Stimulated activated CD4-positive, alpha-beta T cell treated with anti-CD3 and anti-CD28 coated beads, Interleukin-1b, Interleukin-23, amount 100 ng/mL, for 48 hours (primary cell): ENCODE results near the gene CPEB2.

Experiments used
- DNase-seq: peaks from one replicate; pipeline ENCODE4 v3.0.0-alpha.2; 2020

CPEB2 gene

GRCh38 chr4:15011166-15011565 is 8.9 kb downstream of the CPEB2 start:
- DNase-seq = no peak

- DNase-seq = no peak
Measured at GRCh38 chr4:15012017-15012788, 9.9 kb downstream of the CPEB2 start.

DNA sequence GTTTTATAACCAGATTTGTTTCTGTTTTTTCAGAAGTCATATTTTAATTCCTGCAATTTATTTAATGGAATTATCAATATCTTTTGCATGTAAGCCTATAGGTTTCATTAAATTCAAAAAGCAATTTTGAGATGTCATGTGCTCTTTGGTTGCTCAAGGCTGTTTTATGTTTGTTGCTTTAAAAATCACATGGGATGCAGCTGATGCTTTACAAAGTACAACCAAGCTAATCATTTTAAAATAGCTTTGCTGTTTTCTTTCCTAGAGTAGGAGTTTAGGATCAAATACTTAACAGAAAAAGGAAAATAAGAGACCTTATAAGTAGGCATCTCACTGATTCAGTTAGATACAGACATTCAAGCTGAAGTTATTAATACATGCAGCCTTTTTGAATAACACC is 11.3 kb downstream of the CPEB2 start:
- DNase-seq = no peak

DNA sequence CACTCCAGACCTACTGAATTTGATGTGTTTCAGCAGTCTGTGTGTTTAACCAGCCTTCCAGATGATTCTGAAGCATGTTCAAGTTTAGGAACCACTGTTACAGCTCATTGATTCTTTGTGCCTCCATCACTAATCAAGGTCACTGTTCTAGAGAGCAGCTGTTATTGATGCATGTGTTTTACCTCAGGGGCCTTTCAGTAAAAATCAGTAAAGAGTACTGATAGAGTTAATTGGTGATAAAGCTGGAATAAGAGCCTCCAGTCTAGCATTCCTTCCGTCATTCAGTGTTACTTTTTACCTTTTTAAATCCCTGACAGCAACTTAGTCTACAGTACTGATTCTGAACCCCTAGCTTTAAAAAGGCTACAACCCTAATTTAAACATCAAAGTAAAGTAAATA is 12.9 kb downstream of the CPEB2 start:
- DNase-seq = no peak

- DNase-seq = no peak
Measured at GRCh38 chr4:15018361-15018760, 16.1 kb downstream of the CPEB2 start.

DNA sequence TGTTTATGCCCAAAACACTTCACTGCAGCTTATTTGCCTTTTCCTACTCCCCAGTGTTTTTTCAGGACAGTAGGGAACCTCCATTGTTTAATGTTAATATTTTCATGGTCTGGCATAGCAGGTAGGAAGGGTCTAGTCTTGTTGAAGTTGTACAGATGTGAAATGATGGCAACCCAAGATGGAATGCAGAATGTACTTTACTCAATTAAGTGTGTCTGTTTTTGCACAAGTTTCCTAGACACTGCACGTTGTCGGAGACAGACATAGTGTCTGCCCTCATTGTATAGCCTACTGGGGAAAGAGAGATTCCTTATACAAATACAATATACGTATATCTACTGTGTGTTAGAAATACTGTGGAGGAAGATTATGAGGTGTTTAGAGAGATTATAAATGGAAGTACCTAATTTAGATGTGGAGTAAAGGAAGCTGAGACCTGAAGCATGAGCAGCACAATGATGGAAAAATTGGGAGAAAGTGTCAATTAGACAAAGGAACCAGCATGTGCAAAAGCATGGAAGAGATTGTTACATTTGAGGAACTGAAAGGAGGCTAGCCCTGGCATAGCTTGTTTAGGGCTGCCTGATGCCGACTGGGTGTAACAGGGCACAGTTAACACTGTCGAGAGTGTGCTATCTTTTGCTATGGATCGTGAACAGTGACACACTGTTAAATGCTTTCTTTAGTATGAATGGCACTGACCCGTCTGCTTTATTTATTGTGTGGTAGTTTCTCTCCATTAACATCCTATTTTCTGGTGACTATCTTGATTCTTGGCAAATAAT is 18.4 kb downstream of the CPEB2 start:
- no peak for DNase-seq

- no peak for DNase-seq
Measured at GRCh38 chr4:15021311-15021710, 19.0 kb downstream of the CPEB2 start.

- no peak for DNase-seq
Measured at GRCh38 chr4:15021946-15022345, 19.7 kb downstream of the CPEB2 start.

GRCh38 chr4:15024386-15024785 is 22.1 kb downstream of the CPEB2 start:
- DNase-seq = no peak

- DNase-seq = no peak
Measured at GRCh38 chr4:15025693-15026092, 23.4 kb downstream of the CPEB2 start.

DNA sequence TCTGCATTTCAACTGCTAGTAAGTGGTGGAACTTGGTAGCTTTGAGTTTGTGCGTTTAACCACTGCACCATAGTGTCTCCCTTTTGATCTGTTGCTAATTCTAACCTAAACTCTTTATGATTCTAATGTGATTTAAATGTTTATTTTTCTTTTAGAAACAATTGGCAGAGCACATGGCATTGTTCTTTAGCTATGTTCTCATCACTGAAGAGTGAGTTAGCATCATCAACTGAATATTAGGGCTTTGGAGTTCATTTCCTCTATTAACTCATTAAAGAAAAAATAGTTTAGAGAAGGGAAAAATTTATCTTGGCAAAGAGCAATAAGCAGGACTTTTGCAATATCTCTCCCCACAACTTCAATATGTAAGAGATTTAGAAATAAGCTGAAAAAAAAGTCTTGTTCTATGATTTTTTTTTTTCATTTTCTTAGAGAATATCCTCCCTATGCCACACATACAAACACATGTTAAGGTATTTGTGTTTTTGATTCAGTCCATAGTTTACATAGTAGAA is 25.7 kb downstream of the CPEB2 start:
- DNase-seq = no peak

GRCh38 chr4:15031197-15031596 is 28.9 kb downstream of the CPEB2 start:
- DNase-seq = no peak

GRCh38 chr4:15031993-15032675 is 29.9 kb downstream of the CPEB2 start:
- DNase-seq = no peak

- no peak for DNase-seq
Measured at GRCh38 chr4:15034071-15034764, 31.9 kb downstream of the CPEB2 start.

- DNase-seq = no peak
Measured at GRCh38 chr4:15035159-15035558, 32.9 kb downstream of the CPEB2 start.

GRCh38 chr4:15037923-15038541 is 35.8 kb downstream of the CPEB2 start:
- DNase-seq = no peak

- DNase-seq = no peak
Measured at GRCh38 chr4:15040916-15041463, 38.7 kb downstream of the CPEB2 start.

DNA sequence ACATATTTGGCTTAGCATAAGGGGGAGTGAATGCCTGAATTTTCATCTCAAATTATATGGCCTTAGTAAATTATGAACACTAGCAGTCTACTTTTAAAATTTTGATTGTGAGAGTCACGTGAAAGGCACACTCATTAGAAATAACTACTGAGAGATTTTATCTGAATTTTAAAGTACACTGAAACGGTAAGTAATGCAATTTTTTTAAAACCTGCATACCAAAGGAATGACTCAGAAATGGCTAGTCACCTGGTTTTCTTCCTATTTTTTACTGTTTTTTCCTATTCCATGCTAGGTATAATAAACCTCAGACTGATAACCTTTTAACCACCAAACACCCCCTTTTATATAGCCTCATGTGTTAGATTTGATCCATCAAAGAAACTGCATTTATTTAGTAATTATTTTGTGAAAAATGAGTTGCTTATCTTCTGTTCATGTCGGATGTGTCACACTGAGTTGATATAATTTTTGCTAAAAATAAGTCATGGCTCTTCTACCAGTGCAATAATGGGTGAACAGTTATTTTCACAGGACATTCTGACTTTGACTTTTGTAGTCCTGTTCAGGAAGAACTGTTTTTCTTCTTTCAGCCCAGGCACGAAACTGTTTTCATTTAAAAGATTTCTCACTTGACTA is 40.4 kb downstream of the CPEB2 start:
- no peak for DNase-seq

- no peak for DNase-seq
Measured at GRCh38 chr4:15043226-15043625, 40.9 kb downstream of the CPEB2 start.

GRCh38 chr4:15043922-15044321 is 41.6 kb downstream of the CPEB2 start:
- DNase-seq = no peak

DNA sequence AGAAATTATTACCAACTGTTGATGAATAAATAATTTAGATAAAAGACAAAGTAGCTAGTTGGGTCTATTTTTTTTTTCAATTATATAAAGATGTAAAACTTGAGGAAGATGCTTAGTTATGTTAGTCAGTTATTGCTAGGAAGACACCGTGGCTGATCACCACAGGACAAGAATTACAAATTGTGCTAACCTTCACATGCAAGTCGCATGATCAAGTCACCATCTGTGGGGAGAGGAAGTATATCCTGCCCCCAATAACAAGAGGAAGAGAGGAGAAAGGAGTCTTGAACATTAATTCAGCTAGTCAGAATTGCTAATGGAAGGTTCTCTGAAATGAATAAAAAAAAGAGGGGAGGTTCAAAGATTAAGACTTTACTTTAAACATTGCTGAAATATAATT is 52.3 kb downstream of the CPEB2 start:
- no peak for DNase-seq

- no peak for DNase-seq
Measured at GRCh38 chr4:15060213-15060612, 57.9 kb downstream of the CPEB2 start.
